A673 (cell line): ENCODE measurements around the gene CMIP. TPM values are rescaled to one million over a fixed set of nuclear protein-coding genes. Genes with fewer than 3 reads are reported as not detected.

Source experiments
- BruUV-seq: library from RNA; stranded (reverse); fragments of 400-500 nt; replicated peaks from 2 replicates; lab custom pipeline; 2021; lab: Mats Ljungman, UMichigan
- CTCF ChIA-PET: fragments of 300-600 bp; sonication (Branson Sonifier 250); formaldehyde crosslinking; loops from one replicate; lab custom pipeline; 2022; ENCODE audit warnings: antibody characterized with exemption; lab: Charles Lee
- POLR2A ChIA-PET: fragments of 300-600 bp; sonication (Branson Sonifier 250); formaldehyde crosslinking; loops from one replicate; lab custom pipeline; 2022; ENCODE audit warnings: antibody characterized with exemption; ENCODE audit not compliant: low non-redundant PET; lab: Charles Lee
- DNase-seq: peaks from one replicate; pipeline ENCODE4 v3.0.0-alpha.2; 2015; ENCODE audit warnings: low spot score
- H3K27ac ChIP-seq: fragments of 200-600 bp; sonication (generic); 2 replicates; pipeline ENCODE4 v1.5.1; 2016; ENCODE audit warnings: mixed run types, low read depth, mild to moderate bottlenecking, mixed read lengths, antibody characterized with exemption, low read length; ENCODE audit not compliant: poor library complexity, severe bottlenecking
- H3K27me3 ChIP-seq: fragments of 200-600 bp; sonication (generic); replicated peaks from 2 replicates; pipeline ENCODE4 v1.6.1; 2017; ENCODE audit warnings: mixed run types, low read depth, mild to moderate bottlenecking, mixed read lengths, antibody characterized with exemption, low read length; ENCODE audit not compliant: insufficient read depth, poor library complexity
- H3K36me3 ChIP-seq: fragments of 200-600 bp; sonication (generic); 2 replicates; pipeline ENCODE4 v1.6.1; 2016; ENCODE audit warnings: mixed run types, mild to moderate bottlenecking, mixed read lengths, antibody characterized with exemption, low read length; ENCODE audit not compliant: insufficient read depth, poor library complexity, severe bottlenecking
- H3K4me1 ChIP-seq: fragments of 200-600 bp; sonication (generic); 2 replicates; pipeline ENCODE4 v1.6.1; 2017; ENCODE audit warnings: mixed run types, mild to moderate bottlenecking, mixed read lengths, antibody characterized with exemption, low read length; ENCODE audit not compliant: insufficient read depth, poor library complexity, severe bottlenecking
- H3K4me3 ChIP-seq: fragments of 200-600 bp; sonication (generic); 2 replicates; pipeline ENCODE4 v1.5.1; 2016; ENCODE audit warnings: low read depth, mixed run types, mild to moderate bottlenecking, mixed read lengths, low read length; ENCODE audit not compliant: poor library complexity, severe bottlenecking
- H3K9me3 ChIP-seq: fragments of 200-600 bp; sonication (generic); 2 replicates; pipeline ENCODE4 v1.6.1; 2016; ENCODE audit warnings: mixed run types, low read depth, mild to moderate bottlenecking, mixed read lengths, antibody characterized with exemption, low read length; ENCODE audit not compliant: poor library complexity, severe bottlenecking
- CTCF ChIP-seq: fragments of 300-800, 200-600 bp; sonication (generic); conservative IDR thresholded peaks from 2 replicates; pipeline ENCODE4 v1.5.1; 2017; ENCODE audit warnings: low read depth, mild to moderate bottlenecking, antibody characterized with exemption, low read length, moderate library complexity, mixed read lengths
- EZH2 ChIP-seq: fragments of 200-600 bp; sonication (generic); IDR thresholded peaks from 2 replicates; pipeline ENCODE4 v1.6.1; 2017; ENCODE audit warnings: borderline replicate concordance, low read depth, mild to moderate bottlenecking, mixed read lengths, antibody characterized with exemption, low read length; ENCODE audit not compliant: poor library complexity, severe bottlenecking
- intact Hi-C: fragments of 100-400 bp; cut with micrococcal nuclease; formaldehyde crosslinking; loops from one replicate; pipeline ENCODE4 v1.10.0; 2022; ENCODE audit not compliant: unreplicated experiment
- total RNA-seq: library from RNA; stranded (reverse); gene quantifications from 2 replicates; pipeline ENCODE4 v1.2.3, GENCODE V29; 2021

Gene CMIP
- total RNA-seq, 1 experiment from 2014 or later, result 25.5 TPM

GRCh38 chr16:81510016-81510415, 65.4 kb downstream of the CMIP start:
- no peak overlapping the region for H3K4me3 ChIP-seq
- H3K27me3 ChIP-seq, result no peaks in the 10 kb centered on the region
- H3K36me3 ChIP-seq, result no peaks in the 10 kb centered on the region
- no peak for DNase-seq
- ChIA-PET POLR2A (no interaction called here), CTCF (no interaction called here)
- intact Hi-C loops, result no loop called here
- H3K9me3 ChIP-seq, result no peaks in the 10 kb centered on the region
- TF ChIP-seq EZH2, result no peak
- TF ChIP-seq CTCF, result no peak
- no peak overlapping the region for H3K27ac ChIP-seq
- BruUV-seq, result no TSS peak
- H3K4me1 ChIP-seq, result no peaks in the 10 kb centered on the region

GRCh38 chr16:81511371-81511770, 66.8 kb downstream of the CMIP start:
- intact Hi-C loops, result no loop called here
- no peaks in the 10 kb centered on the region for H3K27me3 ChIP-seq
- BruUV-seq, result no TSS peak
- ChIA-PET POLR2A (no interaction called here), CTCF (no interaction called here)
- H3K4me1 ChIP-seq, result no peaks in the 10 kb centered on the region
- no peak overlapping the region for H3K4me3 ChIP-seq
- H3K9me3 ChIP-seq, result no peaks in the 10 kb centered on the region
- DNase-seq, result no peak
- no peaks in the 10 kb centered on the region for H3K36me3 ChIP-seq
- H3K27ac ChIP-seq, result no peak overlapping the region
- no peak for TF ChIP-seq EZH2
- TF ChIP-seq CTCF, result no peak

DNA sequence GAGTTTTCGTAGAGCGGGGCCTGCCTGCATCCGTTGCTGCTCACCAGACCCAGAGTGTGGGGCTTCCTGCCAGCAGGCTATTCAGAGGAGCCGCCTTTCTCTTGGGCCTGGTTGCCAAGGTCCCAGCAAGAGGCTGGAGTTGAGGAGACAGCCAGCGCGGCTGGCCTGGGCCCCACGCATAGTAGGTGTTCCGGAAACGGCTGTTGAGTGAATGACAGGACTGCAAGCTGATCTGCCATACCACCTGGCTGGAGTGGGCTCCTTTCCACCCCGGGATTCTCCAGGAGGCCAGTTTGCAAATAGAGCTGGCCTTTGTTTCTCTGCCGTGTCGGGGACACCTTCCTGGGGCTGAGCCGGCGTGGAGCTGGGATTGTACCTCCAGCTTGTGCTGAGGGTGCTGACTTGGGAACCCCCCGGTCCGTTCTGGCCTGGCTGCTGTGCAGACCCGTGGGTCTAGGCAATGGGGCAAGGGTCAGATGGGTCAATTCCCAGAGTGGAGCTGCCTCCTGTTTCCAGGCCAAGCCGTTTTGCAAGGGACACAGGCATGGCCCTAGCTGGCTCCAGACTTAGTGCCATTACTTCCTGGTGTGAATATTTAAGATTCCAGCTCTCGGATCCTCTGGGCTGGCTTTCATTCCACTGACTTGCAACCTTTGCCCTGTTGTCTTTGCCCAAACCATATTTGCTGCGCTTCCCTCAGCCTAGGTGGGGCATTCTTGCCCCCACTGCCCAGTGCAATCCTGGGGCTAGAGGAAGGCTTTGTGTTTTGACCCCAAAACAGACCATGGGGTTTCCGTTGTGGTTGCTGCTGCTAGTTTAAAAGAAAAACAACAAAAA, 68.8 kb downstream of the CMIP start:
- TF ChIP-seq CTCF (no peak), EZH2 (no peak)
- ChIA-PET CTCF (no interaction called here), POLR2A (no interaction called here)
- intact Hi-C loops, result no loop called here
- BruUV-seq, result no TSS peak
- Histone ChIP-seq H3K27ac (no peak overlapping the region), H3K9me3 (no peaks in the 10 kb centered on the region), H3K4me3 (no peak overlapping the region), H3K36me3 (no peaks in the 10 kb centered on the region), H3K4me1 (no peaks in the 10 kb centered on the region), H3K27me3 (no peaks in the 10 kb centered on the region)
- DNase-seq, result no peak
